NOMO-1 treated with dmso at 0.1 percent for 144 hours (cell line): ENCODE data around the gene SFR1.

Experiments
- DNase-seq: peaks from one replicate; lab custom pipeline; 2025; ENCODE audit not compliant: unreplicated experiment; lab: John Stamatoyannopoulos, UW

The SFR1 gene

DNA sequence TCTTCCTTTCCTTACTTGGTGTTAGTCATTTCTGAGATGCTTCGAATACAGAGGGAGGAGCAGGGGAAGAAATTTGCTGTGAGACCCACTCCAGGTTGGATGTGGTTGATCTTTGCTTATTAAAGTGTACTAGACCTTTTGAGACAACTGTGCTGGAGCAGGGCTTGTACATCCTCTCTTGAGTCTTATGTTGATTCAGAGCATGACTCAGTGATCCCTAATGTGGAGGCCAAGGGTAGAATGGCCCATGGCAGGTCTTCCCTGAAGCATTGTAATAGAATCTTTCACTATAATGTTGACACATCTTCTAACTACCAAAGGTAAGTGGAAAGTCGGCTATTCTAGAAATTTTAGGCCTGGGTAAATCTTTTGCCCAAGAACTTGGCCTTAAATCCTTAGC is 17.0 kb upstream of the SFR1 start:
- DNase-seq: no peak

DNA sequence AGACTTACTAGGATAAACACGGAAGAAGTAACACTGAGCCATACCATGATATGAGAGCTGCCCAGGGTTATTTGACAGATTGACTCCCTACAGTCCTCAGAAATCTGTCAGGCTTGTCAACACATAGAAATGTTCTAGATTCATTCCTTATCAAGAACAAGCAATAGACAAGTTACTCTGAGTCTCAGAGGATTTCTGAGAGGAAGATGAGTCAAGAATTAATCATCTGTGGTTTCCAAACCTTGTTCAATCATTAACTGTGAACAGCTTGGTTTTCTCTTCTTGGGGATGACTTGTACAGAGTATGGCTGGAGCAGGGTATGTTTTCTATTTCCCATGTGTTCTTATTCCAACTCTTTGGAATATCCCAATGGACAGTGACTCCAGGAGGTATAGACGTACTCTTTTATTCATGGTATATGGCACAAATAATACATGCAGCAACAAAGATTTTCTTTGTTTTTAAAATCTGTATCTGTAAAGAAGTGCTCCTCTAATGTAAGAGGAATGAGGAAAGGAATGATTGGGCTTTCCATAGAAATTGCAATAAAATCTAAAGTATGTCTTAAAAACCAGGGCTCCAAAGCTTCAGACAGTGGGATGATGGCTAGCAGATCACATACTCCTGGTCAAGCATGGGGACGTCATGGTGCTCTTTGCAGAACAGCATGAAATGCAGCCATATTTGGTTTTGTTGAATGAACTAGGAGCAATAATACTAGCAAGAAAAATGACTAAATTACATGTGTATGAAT is 11.9 kb upstream of the SFR1 start:
- no peak for DNase-seq

DNA sequence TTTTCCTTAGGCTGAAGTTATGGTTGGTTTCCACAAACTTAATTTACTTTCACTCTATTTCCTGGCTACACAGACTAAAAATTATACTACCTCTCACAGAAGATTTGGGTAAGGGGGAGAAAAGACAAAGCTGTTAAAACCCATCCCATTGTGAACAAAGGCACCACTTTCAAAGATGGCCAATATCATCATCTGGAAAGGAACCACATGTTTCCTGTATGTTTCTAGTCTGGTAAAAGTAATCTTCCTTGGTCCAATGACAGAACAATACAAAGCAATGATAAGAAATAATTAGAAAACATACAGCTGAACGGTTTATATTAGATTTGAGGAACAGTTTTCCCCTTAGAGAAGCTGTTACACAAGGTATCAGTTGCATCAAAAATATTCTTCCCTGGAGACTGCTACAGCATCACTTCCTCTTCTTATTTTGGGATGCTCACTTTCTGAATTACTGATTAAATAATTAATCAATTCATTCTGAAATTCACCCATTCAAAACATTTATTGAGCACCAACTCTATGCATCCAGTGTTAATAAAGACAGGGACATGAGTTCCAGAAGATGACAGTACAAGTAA is 8.5 kb upstream of the SFR1 start:
- no peak for DNase-seq

DNA sequence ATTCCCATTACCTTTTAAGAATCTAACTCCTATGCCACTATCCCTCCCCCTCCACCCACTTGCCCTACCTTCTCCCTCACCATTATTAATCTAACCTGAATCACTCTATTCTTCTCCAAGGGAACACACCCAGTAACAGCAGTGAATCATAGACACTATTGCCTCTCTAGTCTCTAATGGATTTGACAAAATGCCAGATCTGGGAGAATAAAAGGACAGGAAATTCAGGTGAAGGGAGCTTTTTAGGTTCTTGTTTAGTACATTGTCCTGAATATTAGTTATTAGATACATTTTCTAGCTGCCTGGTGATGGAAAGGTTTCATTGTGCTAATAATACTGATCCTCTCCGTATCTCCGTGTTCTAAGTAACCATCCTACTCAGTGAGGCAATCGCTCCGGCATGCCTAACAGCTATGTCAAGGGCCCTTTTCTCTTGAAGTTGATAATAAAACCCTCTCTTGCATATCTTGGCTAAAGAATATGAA is 4.1 kb upstream of the SFR1 start:
- no peak for DNase-seq

DNA sequence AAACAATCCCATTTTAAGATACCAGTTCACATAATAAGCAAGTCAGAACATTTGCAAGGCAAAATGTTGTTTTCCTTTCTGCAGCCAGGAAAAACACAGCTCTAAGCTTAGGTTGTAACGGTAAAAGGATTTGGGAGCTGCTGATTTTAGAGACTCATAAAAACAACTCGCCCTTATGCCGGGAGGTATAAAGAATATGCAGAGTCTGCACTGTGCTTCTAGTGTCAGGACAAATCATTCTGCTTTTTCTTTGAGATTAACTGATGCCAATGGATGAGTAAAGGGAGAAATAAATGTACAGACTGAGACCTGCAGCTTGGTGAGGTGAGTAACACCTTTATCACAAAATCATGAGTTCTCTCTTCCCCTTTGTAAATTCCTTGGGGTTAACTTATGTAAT is 2.0 kb upstream of the SFR1 start:
- no peak for DNase-seq

DNA sequence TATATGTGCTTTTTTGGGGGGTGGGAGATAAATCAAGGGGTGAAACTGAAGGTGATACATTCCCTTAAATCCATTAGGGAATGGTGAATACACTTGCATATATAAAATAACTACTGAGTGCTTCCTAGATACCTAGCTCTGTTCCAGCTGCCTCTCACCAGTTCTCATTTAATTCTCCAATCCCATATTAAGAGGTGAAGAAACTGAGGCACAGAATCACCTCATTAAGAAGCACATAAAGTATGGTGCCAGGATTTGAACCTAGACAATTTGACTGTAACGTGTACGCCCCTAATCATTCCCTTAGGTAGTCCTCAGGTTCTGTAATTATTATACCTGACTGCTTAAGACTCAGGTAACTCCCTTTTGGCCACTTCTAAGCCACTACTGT is 1.5 kb upstream of the SFR1 start:
- no peak for DNase-seq

DNA sequence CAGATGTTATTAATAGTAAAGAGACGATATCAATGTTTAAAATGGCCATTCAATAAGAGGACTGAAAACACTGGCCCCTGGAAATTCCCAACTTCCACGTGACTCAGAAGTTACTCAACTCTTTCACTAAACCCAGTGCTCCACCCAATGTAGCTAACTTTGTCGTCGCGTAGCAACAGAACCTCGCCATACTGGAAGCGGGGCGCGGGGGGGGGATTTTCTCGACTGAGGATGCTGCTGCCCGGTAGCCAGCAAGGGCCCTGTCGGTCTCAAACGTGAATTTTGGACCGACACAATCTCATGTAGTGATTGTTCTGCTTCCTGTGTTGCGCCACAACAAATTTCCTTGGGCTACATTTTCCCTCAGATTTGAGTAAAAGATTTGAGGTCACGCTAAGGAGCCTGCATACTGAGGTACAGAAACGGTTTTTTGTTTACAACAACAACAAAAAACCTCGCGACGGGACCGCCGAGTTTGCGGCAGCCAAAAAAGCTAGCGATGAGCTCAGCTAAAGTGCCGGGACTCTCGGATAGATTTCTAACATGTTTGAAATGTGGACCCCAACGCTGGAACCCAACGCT is 977 bp upstream of the SFR1 start:
- DNase-seq: peak; percentile 56

DNA sequence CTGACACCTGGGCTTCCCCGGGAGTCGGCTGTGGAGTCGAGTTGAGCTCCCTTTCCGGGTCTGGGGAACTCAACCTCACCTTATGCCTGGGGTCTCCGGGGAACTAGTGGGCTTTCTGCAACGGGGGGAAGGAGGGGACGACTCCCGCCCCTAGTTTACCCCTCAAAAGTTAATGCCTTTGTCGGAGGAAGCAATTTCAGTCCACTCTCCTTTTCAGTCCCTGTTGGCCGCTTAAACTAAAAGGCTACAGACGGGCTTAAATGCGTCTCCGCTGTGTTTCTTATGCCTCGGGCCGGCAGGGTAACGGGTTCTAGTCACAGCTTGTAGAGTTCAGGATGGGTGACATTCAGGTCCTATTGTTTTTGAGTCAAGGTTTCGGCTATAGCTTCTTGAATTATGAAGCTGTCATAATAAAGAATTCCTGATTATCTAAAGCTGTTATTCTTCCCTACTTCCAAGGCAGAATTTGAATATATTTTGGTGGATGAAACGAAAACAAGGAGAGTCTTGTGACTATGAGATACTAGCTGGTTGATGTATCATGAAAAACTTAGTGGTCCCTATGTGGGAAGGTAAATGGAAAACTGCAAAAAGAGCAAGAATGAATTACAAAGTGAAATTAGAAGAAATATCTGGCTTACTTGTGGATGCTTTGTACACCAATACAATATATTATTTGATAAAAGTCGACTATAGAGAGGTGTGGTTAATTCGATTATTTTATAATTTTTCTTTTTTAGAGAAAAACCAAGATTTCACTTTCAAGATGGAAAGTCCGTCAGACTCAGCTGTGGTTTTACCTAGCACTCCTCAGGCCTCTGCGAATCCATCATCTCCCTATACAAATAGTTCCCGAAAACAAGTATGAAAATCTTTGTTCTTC is 495 bp downstream of the SFR1 start:
- DNase-seq: no peak

DNA sequence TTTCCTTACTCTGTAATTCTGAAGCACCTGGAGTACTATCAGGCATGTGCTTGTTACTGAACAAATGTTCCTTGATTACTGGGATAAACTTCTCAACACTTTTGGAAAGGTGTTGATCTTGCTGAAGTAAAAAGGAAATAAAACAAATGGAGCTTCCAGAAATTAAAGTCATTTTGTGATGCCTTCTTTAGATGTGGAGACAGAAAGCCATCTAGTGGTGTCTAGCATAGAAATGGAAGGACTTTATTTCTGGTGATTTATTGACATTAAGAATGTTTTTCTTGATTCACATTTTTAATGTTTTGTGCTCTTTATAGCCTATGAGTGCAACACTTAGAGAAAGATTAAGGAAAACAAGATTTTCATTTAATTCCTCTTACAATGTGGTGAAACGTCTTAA is 1.4 kb downstream of the SFR1 start:
- DNase-seq: no peak

DNA sequence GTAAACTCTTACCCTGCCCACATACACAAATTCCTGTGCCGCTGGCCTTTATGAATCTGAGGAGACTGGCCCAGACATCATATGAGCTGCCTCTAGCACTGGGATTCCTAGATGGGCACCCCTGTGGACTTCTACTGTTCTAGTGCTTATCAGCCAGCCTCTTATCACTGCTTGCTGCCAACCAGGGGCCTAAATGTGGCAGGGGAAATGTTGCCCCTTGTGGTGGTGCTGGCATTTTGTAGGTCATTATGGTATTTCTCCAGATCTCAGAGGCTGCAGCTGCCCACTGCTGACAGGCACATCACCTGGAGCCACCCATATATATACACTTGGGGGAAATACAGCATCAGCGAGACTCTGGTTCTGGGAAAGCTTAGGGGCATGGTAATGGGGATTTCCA is 5.4 kb downstream of the SFR1 start:
- no peak for DNase-seq

DNA sequence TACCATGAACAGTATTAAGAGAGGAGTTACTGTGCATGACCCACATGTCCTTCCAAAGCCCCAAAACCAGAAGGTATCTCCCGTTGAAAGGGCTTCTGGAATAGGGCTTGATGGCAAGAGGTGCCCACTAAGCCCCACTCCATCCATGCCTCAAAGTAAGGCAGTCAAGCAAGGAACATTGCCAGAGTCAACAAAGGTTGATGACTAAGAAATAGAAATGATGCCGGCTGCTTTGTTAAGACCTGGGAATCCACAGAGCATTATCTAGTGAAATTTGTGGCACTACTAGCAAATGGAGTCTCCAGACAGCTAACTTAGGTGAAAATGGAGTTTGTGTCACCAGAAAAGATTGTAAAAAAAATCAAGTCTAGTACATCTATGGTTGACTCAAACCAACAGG is 6.2 kb downstream of the SFR1 start:
- DNase-seq: no peak

DNA sequence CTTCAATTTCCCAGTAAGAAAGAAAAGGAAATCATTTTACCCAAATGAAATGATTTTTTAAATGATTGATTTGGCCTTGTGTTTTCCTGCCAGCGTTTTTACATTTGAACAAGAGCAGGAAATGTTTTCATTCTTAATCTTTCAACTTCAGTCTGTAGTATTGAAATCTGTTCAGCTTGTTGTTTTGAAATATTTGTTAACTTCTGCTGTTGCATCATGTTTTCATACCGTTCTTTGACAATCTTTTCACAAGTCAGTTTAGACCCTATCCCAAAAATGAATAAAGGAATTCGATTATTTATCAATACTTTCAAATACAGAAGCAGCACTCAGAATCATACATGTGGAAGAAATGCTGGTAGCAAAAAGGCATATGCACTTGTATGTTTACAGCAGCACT is 8.1 kb downstream of the SFR1 start:
- no peak for DNase-seq

DNA sequence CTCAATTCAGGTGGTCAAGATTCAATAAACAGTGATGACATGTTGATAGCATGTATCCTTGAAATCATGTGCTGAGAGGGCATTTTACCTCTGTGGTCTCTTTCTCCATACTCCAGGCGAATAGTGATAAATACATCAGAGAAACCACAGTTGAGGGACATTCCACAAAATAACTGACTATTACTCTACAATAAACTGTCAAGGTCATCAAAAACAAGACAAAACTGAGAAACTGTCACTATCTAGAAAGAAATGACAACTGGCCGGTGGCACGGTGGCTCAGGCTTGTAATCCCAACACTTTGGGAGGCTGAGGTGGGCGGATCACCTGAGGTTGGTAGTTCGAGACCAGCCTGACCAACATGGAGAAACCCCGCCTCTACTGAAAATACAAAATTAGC is 16.2 kb downstream of the SFR1 start:
- no peak for DNase-seq

DNA sequence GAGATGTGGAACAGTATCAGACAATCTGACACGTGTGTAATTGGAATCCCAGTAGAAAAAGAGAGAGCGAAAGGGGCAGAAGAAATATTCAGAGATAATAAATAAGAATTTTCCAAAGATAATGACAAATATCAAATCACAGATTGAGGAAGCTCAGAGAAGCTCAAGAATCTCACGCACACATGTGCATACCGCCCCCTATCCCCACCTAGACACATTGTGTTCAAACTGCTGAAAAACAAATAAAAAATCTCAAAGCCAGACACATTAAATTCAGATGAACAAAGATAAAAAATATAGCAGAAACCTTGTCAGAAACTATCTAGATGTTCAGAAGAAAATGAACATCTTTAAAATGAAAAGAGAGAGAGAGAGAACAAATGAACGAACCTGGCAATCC is 17.2 kb downstream of the SFR1 start:
- no peak for DNase-seq

DNA sequence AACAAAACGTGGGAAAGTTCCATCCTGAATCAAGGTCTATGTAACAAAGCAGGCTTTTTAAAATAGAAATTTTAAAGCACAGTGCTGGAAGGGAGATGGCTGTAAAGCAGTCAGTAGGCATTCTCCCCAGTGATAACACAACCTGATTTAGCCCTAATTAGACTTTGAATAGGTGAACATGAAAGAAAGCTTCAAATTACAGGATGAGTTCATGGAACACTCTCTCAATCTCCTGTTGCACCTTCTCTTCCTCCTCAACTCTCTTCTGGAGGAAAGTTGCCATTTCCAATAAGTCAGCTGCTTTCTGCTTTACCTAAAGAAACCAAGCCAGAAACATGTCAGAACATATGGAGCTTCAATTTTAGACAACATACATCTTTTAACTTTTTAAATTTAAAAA is 20.1 kb downstream of the SFR1 start:
- DNase-seq: no peak

DNA sequence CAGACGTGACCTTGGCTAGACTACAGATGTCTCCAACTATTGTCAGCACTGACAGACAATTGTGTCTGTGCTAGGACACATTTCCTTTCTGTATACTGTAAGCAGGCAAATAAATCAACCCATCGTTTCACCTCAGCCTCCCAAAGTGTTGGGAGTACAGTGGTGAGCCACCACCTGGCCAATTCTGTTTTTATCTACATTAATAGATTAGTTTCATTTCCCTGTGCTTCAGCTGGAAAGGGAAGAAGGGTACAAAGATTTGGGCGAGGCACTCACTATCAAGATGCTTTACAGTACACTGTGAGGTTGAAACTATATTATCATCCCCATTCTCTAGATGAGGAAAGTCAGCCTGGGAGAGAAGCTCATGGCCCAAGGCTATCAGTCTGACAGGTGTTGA is 21.9 kb downstream of the SFR1 start:
- no peak for DNase-seq

DNA sequence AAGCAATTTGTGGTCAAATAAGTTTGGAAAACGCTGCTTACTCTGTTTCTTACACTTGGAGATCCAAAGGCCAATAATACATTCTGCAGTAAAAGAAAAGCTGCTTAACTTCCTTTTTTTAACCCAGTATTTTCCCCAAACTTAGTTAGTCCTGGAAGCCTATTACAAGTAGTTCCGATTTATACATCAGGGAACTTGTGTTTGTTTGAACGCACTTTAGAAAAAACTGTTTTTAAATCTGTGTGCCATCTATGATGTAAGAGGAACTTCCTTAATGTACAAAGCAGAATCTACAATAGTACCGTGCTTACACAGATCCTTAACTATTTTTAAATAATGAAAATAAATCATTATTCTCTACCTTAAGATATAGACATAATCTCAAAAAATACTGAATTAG is 23.0 kb downstream of the SFR1 start:
- DNase-seq: no peak

DNA sequence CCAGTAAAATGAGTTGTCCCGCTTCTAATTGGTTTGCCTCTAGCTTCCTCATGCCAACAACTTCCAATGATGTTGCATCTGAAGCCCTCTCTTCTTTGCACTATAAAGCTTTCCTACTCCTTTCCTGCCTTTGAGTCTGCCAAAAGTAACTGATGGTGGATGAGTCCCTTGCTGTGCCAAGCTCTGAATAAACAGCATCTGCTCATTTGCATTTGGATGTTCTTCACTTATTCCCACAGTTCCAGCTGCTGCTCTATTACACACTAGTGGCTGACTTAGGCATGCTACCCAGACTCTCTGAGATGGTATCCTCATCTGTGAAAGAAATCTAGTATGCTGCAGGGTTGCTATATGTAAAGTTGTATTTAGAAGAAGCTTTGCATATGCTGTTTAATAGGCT is 24.9 kb downstream of the SFR1 start:
- DNase-seq: no peak

DNA sequence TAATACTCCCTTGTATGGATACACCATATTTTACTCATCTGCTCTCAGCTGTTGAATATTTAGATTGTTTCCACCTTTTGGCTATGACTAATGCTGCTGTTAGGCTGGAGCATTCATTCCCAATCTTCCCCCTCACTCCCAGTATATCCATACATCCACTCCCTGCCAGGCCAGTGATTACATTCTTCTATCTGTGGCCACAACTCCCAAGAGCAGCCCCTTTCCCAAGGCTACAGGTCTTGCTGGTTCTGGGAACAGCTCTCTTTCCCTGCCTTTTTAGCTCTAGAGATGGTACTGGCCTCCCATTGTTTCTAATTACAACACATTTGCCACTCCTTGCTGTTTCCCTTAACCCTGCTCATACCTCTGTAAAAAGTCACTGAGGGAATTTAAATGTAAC is 28.2 kb downstream of the SFR1 start:
- DNase-seq: no peak

DNA sequence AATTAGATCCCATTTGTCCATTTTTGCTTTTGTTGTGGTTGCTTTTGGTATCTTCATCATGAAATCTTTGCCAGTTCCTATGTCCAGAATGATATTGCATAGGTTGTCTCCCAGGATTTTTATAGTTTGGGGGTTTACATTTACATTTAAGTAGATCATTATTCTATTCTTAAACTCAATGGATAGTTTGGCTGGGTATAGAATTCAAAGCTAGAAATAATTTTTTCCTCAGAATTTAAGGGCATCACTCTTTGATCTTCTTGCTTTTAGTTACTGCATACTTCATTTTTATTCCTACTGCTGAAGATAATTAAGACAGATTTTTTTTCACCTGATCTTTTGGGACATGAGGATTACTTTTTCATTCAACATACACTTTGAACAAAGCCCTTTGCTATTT is 29.8 kb downstream of the SFR1 start:
- DNase-seq: no peak

DNA sequence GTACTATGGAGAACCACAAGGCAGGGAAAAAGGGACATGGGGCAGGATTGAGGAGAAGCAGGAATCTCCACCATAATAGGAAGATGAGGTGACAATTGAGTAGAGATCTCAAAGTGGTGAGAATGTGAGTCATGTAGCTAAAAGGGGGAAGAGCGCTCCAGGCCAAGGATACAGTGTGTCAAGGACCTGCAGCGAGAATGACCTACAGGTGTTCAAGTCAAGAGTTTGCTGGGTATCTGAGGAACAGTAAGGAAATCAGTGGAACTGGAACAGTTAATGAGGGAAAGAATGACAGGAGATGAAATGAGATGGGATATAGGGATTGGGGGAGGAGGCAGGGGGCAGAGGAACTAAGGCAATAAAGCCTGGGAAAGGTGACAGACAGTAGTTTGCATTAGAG is 33.6 kb downstream of the SFR1 start:
- no peak for DNase-seq
